GM21737 (cell line): ENCODE data around the gene ATP6V0D1.

ENCODE experiments used
- ATAC-seq: cut with Tn5 transposase; IDR thresholded peaks from one replicate; pipeline ENCODE4 v1.9.1; 2021; ENCODE audit warnings: mild to moderate bottlenecking, moderate library complexity; ENCODE audit not compliant: unreplicated experiment

The ATP6V0D1 gene

DNA sequence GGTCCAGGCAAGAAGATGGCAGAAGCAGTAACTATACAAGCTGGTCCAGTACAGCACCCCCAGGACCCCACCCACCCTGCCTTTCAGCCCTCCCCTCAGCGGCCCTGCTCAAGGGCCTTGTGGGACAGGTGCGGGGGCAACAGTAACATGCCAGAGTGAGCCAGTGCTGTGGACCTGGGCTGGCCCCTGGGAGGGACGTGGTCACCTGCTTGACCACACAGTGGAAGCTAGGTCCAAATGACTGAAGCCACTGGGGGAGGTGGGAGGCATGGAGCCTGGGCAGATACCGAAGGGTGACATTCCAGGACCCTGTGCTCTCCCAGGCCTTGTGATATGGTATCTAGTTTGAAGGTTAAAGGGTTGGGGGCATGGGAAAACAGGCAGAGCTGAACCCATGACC is 17.3 kb downstream of the ATP6V0D1 start:
- no peak for ATAC-seq

DNA sequence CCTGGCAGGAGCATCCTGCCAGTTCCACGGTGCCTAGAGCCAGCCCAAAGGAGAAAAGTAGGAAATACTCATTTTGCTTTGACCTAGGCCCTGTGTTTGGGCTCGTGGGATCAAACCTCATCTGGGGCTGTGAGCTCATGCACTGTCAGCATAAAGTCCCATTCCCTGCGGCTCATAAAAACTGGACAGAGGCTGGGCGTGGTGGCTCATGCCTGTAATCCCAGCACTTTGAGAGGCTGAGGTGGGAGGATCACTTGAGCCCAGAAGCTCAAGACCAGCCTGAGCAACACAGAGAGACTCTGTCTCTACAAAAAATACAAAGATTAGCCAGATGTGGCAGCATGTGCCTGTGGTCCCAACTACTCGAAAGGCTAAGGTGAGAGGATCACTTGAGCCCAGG is 17.9 kb downstream of the ATP6V0D1 start:
- no peak for ATAC-seq

DNA sequence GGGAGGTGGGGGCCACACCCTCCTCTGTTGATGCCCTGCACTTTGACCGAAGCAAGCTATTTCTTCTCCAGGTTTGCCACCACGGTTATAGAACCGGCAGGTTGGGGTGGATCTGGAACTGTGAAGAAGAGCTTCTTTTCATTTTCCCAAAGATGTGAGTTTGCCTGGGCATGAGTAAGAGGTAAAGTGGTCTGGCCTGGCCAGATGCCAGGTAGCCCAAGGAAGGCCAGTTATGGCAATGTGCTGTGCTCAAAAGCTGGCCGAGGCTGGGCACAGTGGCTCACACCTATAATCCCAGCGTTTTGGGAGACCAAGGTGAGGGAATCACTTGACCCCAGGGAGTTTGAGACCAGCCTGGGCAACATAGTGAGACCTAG is 18.7 kb downstream of the ATP6V0D1 start:
- no peak for ATAC-seq

DNA sequence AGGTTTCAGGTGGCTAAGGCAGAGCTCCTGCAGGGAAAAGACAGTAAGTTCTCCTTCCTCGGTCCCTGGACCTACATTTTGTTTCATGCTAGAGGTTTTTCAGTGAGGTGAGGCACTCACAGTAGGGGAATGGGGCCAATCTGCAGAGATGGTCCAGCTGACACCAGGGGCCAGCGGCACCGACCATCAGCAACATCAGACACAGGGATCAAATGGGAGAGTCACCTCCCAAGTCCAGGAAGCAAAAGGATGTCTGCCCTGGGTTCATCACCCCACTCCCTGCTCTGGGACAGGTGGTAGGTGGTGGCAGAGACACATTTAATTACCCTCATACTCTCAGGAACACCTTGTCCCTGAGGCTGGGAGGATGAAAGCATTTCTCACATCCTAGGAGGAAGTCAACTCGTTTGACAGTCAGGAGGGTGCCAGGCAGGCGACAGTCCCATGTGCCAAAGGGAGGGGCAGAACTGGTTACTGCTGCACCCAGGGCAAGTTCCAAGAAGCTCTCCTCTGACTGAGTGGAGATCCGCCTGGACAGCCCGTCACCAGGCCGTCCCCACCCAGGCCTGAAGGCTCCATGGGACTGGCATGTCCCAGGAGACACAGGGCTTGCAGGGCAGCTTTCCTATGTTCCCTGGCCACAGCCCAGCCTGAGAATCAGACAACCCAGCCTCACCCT is 19.2 kb downstream of the ATP6V0D1 start:
- no peak for ATAC-seq

DNA sequence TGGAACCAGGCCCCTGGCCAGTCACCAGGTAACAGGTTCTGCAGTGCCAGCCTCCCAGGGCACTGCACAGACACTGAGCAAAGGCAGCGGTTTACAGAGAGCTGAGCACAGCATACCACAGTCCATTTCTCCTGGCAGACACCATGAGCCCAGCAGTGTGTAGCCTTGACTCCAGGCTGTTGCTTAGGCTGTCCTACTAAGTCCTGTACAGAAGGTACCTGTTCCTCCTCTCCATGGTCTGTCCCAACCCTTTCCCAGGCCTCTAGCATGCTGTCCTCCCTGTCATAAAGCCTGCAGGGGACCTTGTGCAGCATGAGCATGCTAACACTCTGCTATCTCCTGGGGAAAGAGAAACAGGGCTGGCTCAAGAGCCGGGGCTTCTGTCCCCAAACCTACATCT is 20.0 kb downstream of the ATP6V0D1 start:
- ATAC-seq, result no peak

DNA sequence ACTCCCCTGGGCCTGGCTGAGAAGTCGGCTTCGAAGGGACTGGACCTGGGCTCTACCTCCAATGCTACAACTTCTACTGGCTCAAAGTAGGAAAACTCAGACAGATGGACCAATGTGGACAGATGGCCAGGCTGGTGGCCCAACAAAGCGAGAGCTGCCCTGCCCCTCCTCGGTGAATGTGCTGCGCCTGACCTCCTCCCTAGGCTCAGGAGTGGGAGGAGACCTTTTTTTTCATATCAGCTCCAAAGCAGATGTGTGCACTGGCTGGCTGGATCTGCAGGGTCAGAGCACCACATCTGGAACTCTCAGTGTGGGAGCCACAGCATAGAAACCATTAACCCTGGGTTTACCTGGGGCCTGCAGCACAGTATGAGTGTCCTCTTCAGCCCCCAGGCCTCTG is 20.8 kb downstream of the ATP6V0D1 start:
- no peak for ATAC-seq

DNA sequence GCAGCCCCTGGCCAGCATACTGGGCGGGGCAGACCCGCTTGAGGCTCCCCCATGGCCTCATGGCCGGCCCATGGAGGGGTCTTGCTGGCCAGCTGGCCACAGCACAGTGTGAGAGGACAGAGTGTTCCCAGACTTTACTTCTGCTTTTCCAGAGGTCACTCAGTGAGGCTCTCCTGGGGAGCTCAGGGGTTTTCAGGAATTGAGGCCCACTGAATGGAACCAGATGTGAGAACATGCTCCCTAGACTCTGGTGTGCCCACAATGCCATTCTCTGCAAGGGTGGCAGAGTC is 21.2 kb downstream of the ATP6V0D1 start:
- no peak for ATAC-seq

DNA sequence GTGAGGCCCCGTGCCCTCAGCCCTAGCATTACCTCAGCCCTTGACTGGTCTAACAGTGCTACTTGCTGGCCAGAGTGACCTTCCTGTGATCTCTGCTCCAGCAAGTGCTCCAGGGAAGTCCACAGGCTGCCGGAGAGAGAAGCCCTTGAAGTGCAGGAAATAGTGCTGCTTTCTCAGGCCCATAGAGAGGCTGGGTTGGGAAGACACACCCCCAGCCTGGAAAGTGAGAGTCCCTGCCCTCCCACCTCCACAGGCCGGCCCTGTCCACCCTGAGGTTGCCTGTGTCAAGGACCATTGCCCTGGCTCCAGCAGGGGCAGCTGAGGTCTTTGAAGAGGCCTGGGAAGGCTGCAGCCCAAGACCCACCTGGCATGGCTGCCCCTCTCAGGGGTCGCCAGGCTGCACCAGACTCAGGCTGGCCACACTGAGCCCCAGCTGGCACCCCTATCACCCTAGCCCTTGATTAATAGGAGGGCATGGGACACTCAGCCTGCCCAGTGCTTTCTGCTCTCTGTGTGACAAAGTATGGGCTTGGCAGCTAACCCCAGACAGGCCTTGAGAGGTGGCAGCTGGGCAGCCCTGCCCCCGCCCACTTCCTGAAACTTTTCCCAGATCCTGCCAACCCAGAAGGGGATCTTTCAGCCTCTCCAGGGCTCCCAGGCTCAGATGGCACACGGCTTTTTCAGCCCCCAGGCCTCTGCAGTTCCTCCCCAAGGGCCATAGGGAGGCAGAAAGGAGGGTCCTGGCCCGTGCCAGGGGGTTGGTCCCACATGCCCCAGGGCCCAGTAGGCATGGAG is 21.7 kb downstream of the ATP6V0D1 start:
- no peak for ATAC-seq

DNA sequence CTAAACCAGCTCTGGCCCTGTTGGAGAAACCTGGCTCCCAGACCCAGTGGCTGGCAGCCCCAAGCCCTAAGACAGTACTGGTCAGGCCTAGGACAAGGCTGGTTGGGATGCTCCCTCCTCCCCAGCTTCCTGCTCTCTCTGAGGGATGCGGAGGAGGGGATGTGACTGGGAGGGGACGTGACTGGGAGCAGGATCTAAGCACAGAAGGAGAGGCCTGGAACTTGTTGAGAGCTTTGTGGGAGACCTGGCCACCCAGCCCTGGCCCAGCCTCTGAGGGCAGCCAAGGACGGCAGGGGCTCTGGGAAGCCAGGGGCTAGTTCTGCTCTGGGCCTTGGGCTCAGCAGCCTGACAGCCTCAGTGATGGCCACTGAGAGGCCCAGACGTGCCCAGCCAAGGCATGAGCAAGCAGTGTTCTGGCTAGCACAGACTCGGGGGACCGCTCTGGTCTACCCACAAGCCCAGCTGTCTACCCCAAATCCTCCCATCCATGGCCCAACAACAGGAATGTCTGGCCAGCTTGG is 22.8 kb downstream of the ATP6V0D1 start:
- ATAC-seq, result no peak

DNA sequence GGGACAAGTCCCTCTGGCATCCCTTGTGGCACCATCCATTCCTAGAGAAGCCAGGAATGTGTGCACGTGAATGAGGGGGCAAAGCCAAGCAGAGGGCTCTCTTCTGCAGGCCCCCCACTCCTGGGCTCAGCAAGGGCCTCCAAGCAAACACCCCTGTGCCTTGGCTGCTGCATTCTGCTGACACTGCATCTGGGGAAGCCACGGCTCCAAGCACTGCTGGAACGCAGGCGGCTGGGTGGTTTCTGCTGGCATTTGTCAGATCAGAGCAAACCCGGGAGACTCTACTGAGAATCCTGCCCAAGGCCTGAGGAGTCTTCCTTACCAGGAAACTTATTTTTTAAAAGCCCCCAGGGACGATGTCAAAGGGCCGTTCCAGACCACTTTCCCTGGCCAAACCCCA is 23.3 kb downstream of the ATP6V0D1 start:
- no peak for ATAC-seq

DNA sequence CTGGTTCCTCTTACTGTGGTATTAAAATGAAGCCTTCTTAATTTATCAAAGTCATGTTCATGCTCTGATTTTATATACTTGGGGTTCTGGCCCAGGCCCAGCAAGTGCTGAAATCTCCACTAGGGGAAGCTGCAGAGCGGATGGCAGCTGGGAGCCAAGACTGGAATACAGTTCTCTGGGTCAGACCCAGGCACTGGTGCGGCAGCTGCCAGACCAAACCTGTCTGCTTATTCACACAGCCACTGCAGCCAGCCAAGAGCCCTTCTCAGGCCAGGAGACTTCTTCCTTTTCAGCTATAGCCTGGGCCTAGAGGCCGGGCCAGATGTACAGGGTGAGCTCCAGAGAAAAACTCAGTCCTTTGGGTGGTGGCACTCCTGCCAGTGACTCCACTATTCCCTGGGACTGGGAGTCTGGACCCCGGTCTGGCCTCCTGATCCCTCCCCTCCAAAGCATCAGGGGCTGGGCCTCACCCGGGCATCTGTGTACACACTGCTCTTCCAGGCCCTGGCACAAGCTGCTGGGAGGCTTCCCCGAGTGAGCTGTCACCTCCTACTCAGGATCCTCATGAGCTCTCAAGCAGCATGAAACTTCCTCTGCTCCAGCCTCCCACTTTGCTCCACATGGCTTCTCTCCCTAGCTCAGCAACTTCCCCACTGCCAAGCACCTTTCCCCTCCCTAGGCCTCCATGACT is 24.4 kb downstream of the ATP6V0D1 start:
- ATAC-seq, result no peak

DNA sequence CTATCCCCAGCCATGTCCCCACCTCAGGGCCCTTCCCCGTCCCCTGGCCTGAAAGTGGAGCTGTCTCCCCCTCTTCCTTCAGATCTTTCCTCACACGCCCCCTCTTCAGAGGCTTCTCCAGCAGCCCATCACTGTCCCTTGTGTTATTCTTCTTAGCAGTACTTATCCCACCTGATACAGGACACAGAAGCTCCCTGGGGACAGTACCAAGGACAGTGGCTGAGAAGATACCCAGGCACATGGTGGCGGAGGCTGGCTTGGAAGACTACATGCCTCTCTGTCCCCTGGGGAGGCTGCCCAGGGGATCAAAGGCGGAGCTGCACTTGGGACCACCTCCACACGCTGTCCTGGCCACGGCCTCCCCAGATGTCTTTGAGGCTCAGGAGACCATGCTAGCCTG is 26.1 kb downstream of the ATP6V0D1 start:
- no peak for ATAC-seq

DNA sequence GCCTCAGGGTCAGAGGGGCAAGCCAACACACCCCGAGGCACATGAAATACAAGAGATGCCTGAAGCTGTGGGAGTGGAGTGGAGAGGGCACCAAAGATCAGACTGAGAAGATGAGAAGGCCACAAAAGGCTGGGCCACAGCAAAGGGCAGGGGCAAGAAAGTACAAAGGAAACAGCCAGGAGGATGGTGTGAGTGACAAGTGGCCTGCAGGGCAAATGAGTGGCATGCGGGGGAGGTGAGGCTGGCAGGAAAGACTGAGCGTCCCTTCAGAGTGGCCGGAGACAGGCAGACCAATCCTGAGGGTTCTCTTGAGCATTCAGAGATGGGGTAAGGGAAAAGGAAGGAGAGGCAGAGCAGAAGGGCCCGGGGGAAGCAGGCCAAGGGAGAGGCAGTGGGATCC is 26.9 kb downstream of the ATP6V0D1 start:
- no peak for ATAC-seq

DNA sequence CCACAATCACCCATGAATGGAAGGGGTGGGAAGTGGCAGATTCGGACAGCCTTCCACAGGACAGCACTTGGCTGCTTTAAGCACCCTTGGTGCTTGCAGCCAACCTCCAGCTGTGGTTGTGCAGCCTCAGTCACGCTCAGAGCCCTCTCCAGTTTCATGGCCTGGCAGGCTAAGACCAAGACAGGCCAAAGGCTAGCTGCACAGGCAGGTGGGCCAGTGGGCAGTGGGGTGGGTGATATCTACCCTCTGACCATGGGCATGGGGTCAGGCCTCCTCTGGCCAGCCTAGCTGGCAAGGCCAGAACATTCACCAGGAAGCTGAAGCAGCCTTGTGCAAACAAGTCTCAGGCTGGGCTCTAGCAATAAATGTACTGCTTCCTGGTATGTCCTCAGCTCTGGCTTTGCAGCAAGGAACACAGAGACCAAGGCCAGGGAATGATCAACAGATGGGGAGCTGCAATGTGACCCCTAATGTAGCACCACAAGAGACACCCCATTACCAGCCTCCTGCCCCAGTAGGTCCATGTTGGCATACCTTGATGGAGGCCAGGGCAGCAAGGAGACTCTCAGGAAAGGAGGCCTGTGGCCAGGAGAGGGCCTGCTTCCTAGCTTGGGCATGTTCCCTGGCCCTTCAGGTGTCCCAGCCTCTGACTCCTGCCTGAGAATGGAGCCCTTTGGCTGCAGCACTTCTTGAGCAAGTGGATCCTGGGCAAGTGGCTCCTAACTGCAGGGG is 29.1 kb downstream of the ATP6V0D1 start:
- no peak for ATAC-seq

DNA sequence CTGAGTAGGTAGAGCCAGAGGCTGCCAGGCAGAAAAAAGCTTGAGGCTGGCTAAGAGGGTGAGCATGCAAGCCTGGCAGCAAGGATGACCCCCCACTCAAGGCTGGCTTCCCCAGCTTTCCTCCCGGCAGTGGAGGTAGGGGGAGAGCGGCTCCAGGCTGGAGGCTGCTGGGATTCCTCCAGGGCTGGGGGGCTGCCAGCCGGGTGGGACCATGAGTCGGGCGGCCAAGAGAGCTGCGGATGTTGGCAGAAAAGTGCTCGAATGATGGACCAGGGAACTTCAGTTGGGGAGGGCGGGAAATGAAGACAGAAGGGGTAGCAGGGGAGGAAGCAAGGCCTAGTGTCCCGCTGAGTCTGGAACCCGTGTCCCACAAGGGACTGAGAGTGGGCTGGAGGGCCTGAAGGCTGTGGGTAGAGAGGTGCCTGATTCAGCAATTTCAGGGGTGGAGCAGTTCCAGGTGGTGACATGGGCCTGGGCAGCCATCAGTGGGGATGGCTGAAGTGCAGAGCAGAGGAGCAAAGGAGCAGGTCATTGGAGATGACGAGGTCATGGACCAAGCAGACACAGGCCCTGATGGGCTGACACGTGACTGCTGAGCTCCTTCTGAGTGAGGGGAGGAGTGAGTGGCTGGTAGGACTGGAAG is 29.8 kb downstream of the ATP6V0D1 start:
- ATAC-seq, result no peak

DNA sequence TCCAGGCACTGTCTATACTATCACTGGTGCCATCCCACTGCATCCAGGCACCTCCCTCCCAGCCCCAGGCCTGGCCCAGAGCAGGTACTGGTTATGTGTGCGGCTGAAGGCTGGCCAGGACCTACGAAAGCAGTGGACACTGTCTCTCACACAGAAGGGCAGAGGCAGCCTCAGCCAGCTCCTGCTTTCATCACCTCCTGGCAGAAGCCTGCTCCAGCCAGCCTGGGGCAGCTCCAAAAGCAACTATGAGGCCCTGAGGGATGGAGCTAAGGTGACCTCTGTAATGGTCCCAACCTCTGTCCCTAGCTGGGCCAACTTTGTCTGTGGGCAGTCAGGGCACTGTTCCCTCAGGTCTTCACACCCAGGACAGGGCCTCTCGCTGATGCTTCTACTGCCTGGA is 31.2 kb downstream of the ATP6V0D1 start:
- no peak for ATAC-seq

DNA sequence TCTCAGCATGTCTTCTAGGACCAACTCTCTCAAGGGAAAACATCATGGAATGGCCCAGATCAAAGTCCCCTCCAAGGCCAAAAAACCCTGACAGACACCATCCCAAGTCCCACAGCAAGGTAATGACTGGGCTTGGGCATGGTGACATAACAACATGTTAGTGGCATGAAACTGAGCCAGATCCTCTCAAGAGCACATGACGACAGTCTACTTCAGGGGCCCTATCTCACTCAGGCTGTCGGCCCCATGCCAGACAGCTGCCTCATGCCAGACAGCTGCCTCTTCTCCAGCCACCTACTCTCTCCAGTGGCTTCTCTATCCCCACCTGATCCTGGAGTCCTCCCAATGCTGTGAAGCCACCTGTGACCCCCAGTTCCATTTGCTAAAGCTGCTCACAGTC is 31.6 kb downstream of the ATP6V0D1 start:
- ATAC-seq, result no peak

DNA sequence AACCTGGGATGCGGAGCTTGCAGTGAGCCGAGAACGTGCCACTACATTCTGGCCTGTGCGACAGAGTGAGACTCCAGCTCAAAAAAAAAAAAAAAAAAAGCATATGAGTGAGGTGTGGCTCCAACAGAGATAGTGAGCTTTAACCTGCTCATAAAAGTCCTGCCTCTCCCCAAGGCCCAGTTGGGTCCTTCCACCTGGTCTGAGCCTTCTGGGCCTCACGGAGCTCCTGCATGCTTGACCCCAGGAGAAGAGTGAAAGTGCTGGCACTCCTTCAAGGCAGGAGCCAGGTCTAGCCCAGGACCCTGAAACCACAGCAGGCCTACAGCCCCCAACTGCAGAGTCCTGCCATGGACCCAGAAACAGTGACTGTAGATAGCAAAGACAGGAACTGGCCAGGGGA is 32.4 kb downstream of the ATP6V0D1 start:
- ATAC-seq, result no peak

DNA sequence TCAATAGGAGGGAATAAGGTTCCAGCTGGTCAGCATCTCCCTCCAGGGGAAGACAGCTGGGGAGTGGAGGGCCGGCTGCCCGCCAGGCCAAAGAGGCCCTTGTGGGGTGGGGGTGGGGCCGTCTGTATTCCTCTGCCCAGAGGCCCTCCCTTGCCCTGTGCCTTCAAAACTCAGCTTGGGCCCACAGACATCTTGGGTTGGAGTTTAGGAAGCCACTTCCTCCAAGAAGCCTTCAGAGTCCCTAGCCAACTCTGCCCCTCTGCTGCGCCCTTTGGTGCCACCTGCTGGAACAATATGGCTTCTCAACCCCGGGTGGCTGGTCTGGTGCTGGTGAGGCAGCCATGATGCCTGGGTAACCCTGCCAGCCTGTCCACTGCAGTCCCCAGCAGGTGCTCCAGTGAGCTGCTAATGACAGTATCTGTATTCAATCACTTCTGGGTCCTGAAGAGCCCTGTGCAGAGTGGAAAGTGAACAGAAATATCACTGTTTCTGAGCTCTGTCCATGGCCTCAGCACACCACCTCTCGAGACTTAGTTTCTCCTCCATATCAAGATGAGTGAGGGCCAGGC is 33.4 kb downstream of the ATP6V0D1 start:
- no peak for ATAC-seq

DNA sequence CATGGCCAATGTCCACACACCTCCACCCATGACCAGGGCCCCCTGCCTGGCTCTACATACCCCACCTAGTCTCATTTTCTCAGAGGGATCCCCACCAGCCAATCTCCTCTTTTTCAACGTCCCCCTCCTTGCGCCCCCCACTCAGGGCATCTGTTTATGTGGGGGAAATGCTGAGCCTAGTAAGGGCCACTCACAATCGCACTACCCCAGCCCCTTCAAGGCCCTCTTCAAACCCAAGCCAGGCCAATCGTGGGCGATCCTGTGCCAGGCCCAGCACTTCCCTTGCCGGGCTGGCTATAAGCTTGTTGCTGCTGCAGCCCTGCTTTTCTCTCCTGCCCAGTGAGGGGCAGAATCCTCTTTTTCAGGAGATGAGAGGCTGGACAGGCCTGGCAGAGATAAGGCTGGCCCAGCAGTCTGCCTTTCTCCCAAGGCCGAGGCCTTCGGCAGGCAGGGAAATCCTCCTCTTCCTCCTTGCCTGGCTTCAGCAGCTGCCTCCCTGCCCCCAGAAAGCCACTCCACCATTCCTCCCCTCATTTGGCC is 33.9 kb downstream of the ATP6V0D1 start:
- no peak for ATAC-seq
